A549 (cell line): ENCODE measurements around the gene RPL37A.

Experiments
- CEBPB ChIP-seq, 2 experiments: fragments of >200 bp in 1 of 2; sonication (Bioruptor Twin) in 1 of 2; formaldehyde crosslinking in 1 of 2; IDR thresholded peaks; 2 replicates each; pipeline ENCODE4 v1.6.1; 2012 to 2016
- HEYL ChIP-seq: fragments of 250-450 bp; sonication (Bioruptor Pico); IDR thresholded peaks from 2 replicates; pipeline ENCODE4 v1.8.0; 2021; ENCODE audit warnings: mild to moderate bottlenecking, moderate library complexity
- KDM5A ChIP-seq: fragments of 200-600 bp; sonication (generic); IDR thresholded peaks from 2 replicates; pipeline ENCODE4 v1.6.1; 2016; ENCODE audit warnings: antibody characterized with exemption, mild to moderate bottlenecking
- NFE2L2 ChIP-seq: fragments of 150-350 bp; conservative IDR thresholded peaks from 2 replicates; pipeline ENCODE4 v1.6.1; 2014; ENCODE audit warnings: low read length
- RAD21 ChIP-seq, 2 experiments: fragments of >200 bp in 1 of 2; sonication (Bioruptor Twin) in 1 of 2; formaldehyde crosslinking in 1 of 2; IDR thresholded peaks in 1 of 2; conservative IDR thresholded peaks in 1 of 2; 2 replicates in 1 of 2; 3 replicates in 1 of 2; pipeline ENCODE4 v1.6.1; 2012 to 2018; ENCODE audit warnings: inconsistent platforms in 1 of 2
- RFX5 ChIP-seq: fragments of 450-650 bp; IDR thresholded peaks from 2 replicates; pipeline ENCODE4 v1.7.1; 2014; ENCODE audit warnings: antibody characterized with exemption, mild to moderate bottlenecking, moderate library complexity
- TF ChIP-seq, protein P1 (sequence below): fragments of >200 bp; sonication (Bioruptor Twin); formaldehyde crosslinking; IDR thresholded peaks from 3 replicates; pipeline ENCODE4 v1.5.1; 2016
- TF ChIP-seq, protein P2 (sequence below): fragments of 450-650 bp; IDR thresholded peaks from 2 replicates; pipeline ENCODE4 v1.6.1; 2014; ENCODE audit warnings: antibody characterized with exemption
- TF ChIP-seq, protein P3 (sequence below): fragments of 200-600 bp; sonication (generic); IDR thresholded peaks from 2 replicates; pipeline ENCODE4 v1.6.1; 2016; ENCODE audit warnings: antibody characterized with exemption, mild to moderate bottlenecking, moderate library complexity

DNA sequence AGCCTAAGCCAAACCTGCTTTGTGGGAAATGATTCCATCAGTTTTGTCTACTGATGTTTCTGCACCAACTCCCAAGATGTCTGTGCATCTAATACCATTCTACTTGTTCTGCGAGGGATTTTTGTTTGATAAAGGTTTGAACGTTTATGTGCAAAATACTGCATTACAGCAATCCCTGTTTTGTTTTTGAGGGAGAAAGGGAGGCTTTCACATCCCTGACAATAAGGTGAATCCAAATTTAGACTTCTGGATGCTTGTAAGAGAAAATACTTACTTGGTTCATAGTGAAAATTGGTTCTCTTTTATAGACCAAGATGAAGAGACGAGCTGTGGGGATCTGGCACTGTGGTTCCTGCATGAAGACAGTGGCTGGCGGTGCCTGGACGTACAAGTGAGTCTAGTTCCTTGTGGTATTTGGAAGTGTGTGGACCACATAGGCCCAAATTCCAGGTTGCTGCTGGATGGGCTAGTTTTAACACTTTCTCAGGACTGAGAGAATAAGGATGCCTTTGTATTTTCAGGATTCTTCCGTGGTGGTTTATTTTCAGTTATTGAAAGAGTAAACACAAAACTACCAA lies 1.1 kb downstream of the RPL37A start:
- TF ChIP-seq, protein P1, sequence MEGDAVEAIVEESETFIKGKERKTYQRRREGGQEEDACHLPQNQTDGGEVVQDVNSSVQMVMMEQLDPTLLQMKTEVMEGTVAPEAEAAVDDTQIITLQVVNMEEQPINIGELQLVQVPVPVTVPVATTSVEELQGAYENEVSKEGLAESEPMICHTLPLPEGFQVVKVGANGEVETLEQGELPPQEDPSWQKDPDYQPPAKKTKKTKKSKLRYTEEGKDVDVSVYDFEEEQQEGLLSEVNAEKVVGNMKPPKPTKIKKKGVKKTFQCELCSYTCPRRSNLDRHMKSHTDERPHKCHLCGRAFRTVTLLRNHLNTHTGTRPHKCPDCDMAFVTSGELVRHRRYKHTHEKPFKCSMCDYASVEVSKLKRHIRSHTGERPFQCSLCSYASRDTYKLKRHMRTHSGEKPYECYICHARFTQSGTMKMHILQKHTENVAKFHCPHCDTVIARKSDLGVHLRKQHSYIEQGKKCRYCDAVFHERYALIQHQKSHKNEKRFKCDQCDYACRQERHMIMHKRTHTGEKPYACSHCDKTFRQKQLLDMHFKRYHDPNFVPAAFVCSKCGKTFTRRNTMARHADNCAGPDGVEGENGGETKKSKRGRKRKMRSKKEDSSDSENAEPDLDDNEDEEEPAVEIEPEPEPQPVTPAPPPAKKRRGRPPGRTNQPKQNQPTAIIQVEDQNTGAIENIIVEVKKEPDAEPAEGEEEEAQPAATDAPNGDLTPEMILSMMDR = no peak
- TF ChIP-seq, protein P2, sequence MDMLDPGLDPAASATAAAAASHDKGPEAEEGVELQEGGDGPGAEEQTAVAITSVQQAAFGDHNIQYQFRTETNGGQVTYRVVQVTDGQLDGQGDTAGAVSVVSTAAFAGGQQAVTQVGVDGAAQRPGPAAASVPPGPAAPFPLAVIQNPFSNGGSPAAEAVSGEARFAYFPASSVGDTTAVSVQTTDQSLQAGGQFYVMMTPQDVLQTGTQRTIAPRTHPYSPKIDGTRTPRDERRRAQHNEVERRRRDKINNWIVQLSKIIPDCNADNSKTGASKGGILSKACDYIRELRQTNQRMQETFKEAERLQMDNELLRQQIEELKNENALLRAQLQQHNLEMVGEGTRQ = no peak
- TF ChIP-seq, protein P3, sequence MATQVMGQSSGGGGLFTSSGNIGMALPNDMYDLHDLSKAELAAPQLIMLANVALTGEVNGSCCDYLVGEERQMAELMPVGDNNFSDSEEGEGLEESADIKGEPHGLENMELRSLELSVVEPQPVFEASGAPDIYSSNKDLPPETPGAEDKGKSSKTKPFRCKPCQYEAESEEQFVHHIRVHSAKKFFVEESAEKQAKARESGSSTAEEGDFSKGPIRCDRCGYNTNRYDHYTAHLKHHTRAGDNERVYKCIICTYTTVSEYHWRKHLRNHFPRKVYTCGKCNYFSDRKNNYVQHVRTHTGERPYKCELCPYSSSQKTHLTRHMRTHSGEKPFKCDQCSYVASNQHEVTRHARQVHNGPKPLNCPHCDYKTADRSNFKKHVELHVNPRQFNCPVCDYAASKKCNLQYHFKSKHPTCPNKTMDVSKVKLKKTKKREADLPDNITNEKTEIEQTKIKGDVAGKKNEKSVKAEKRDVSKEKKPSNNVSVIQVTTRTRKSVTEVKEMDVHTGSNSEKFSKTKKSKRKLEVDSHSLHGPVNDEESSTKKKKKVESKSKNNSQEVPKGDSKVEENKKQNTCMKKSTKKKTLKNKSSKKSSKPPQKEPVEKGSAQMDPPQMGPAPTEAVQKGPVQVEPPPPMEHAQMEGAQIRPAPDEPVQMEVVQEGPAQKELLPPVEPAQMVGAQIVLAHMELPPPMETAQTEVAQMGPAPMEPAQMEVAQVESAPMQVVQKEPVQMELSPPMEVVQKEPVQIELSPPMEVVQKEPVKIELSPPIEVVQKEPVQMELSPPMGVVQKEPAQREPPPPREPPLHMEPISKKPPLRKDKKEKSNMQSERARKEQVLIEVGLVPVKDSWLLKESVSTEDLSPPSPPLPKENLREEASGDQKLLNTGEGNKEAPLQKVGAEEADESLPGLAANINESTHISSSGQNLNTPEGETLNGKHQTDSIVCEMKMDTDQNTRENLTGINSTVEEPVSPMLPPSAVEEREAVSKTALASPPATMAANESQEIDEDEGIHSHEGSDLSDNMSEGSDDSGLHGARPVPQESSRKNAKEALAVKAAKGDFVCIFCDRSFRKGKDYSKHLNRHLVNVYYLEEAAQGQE = no peak
- TF ChIP-seq KDM5A = no peak
- TF ChIP-seq RAD21 (conservative IDR thresholded peaks at IDR 0.05 in 1 of 2, IDR thresholded peaks at IDR 0.05 in 1 of 2) = no peak
- no peak for TF ChIP-seq CEBPB (IDR thresholded peaks at IDR 0.05)
- no peak for TF ChIP-seq NFE2L2
- TF ChIP-seq HEYL (CRISPR knock-in tag) = no peak
- TF ChIP-seq RFX5 = no peak
